ENCODE results near the gene C20orf173.
A peak's percentile ranks its signal among the peaks of the same experiment; 100 is the strongest.

Gene C20orf173

GRCh38 chr20:35568645-35569044, 39.2 kb upstream of the C20orf173 start:
- H3K4me3 ChIP-seq (replicated peaks in 1 of 2; ENCODE audit: low read depth in 2 of 2, low read length in 2 of 2), result no peak overlapping the region
- DNase-seq (ENCODE audit: low read depth in 2 of 2), result no peak
- TF ChIP-seq CTCF (IDR thresholded peaks at IDR 0.05; ENCODE audit: low read depth, low read length), result peak; percentile 25

- H3K4me3 ChIP-seq (replicated peaks in 1 of 2; ENCODE audit: low read depth in 2 of 2, low read length in 2 of 2), result no peak overlapping the region
- no peak for TF ChIP-seq CTCF (IDR thresholded peaks at IDR 0.05; ENCODE audit: low read depth, low read length)
- no peak for DNase-seq (ENCODE audit: low read depth in 2 of 2)
Observed at GRCh38 chr20:35564905-35565304, 35.5 kb upstream of the C20orf173 start.

GRCh38 chr20:35563834-35564233, 34.4 kb upstream of the C20orf173 start:
- TF ChIP-seq CTCF (IDR thresholded peaks at IDR 0.05; ENCODE audit: low read depth, low read length), result no peak
- no peak for DNase-seq (ENCODE audit: low read depth in 2 of 2)
- no peak overlapping the region for H3K4me3 ChIP-seq (replicated peaks in 1 of 2; ENCODE audit: low read depth in 2 of 2, low read length in 2 of 2)

GRCh38 chr20:35562541-35563110, 33.2 kb upstream of the C20orf173 start:
- no peak for DNase-seq (ENCODE audit: low read depth in 2 of 2)
- H3K4me3 ChIP-seq (replicated peaks in 1 of 2; ENCODE audit: low read depth in 2 of 2, low read length in 2 of 2), result no peak overlapping the region
- no peak for TF ChIP-seq CTCF (IDR thresholded peaks at IDR 0.05; ENCODE audit: low read depth, low read length)

- no peak for TF ChIP-seq CTCF (IDR thresholded peaks at IDR 0.05; ENCODE audit: low read depth, low read length)
- no peak for DNase-seq (ENCODE audit: low read depth in 2 of 2)
Observed at GRCh38 chr20:35561671-35562070, 32.2 kb upstream of the C20orf173 start.

GRCh38 chr20:35561268-35561667, 31.8 kb upstream of the C20orf173 start:
- peak; percentile 39 to 55 for DNase-seq (ENCODE audit: low read depth in 2 of 2)
- H3K4me3 ChIP-seq (replicated peaks in 1 of 2; ENCODE audit: low read depth in 2 of 2, low read length in 2 of 2), result no peak overlapping the region
- TF ChIP-seq CTCF (IDR thresholded peaks at IDR 0.05; ENCODE audit: low read depth, low read length), result peak; percentile 10

More at GRCh38 chr20:35561671-35562070, 32.2 kb upstream of the C20orf173 start:
- no peak overlapping the region for H3K4me3 ChIP-seq (replicated peaks in 1 of 2; ENCODE audit: low read depth in 2 of 2, low read length in 2 of 2)

GRCh38 chr20:35560541-35560940, 31.1 kb upstream of the C20orf173 start:
- no peak overlapping the region for H3K4me3 ChIP-seq (replicated peaks in 1 of 2; ENCODE audit: low read depth in 2 of 2, low read length in 2 of 2)
- no peak for TF ChIP-seq CTCF (IDR thresholded peaks at IDR 0.05; ENCODE audit: low read depth, low read length)
- no peak for DNase-seq (ENCODE audit: low read depth in 2 of 2)

All from cardiac fibroblast (primary cell).